ENCODE measurements around the gene EFNA4. TPM values are rescaled to one million over a fixed set of nuclear protein-coding genes. Genes with fewer than 3 reads are reported as not detected.

Gene EFNA4
- total RNA-seq: 11.7 and 12.7 TPM in 2 replicates

DNA sequence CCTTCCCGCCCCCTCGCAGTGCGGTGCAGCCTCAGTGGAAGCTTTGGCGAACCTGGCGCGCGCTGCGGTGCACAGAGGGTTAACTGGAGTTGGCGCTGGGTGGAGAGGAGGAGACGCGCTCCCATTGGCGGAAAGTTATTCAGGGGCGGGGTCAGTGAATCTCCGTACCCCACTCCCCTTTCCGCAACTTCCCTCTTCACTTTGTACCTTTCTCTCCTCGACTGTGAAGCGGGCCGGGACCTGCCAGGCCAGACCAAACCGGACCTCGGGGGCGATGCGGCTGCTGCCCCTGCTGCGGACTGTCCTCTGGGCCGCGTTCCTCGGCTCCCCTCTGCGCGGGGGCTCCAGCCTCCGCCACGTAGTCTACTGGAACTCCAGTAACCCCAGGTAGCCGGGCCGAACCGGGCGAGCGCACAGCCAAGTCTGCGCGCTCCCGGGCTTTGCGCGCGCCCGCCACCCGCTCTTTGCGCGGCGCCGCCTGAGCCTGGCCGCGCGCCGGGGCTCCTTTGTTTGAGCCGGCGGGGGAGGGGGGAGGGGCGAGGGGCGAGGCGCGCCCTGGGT is at the start of gene EFNA4:
EFNA4 (plus strand) TSS at position 191 of the 561 bp plus-strand sequence; CDS start at position 275, 84 bp downstream.

DNA sequence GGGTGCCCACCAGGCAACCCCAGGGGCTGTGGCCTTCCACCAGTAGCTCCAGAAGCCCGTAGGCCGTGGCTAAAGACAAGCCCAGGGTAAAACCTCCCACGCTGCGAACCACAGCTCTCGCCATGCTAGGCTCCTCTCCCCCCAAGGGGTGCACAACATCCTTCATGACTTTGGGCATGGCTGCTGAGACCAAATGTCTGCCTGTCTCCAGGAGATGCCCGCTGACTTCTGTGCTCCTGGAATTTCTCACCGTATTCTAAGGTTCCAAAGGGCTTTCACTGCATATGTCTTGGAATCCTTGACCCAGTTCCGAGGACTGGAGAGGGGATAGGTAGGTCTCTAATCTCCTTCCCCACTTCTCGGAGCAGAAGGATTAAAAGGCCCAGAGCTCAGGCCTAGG is 30.0 kb upstream of the EFNA4 start, which contains the start of the genes DCST1 and DCST2:
DCST1 (plus strand) TSS at position 301 of the 400 bp plus-strand sequence. CDS start 213 bp downstream, outside the sequence.
DCST2 (minus strand) TSS at position 258 of the 400 bp plus-strand sequence; CDS start at position 178, 80 bp downstream.

DNA sequence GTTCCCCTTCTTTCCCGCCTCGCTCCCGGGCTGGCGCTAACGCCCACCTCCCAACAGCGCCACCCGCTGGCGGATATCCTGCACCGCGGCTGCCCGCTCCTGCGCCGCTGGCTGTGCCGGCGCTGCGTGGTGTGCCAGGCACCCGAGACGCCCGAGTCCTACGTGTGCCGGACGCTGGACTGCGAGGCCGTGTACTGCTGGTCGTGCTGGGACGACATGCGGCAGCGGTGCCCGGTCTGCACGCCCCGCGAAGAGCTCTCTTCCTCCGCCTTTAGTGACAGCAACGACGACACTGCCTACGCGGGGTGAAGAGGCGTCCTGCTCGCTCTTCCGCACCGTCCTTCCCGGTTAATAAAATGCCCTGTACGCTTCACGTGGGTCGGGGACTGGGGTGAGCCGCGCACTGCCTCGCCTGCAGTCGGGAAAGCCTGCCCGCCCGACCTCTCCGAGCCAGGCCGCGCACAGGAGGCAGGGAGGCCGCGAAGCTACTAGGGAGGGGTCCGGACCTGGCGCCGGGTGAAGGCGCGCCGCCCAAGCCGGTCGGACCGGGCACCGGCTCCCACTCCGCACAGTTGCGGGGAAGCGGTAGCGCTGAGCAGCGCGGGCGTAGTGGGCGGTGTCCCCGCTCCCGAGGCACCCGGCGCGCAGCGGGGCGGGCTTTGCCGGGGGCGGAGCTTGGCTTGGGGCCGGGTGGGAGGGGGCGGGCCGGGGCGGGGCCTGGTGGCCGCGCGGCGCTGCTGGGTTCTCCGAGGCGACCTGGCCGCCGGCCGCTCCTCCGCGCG is 12.8 kb upstream of the EFNA4 start, which contains the start of gene ADAM15:
ADAM15 (plus strand) TSS at position 757 of the 782 bp plus-strand sequence. CDS start 71 bp downstream, outside the sequence.

GRCh38 chr1:155078469-155079209 is 15.1 kb downstream of the EFNA4 start, which contains the start of gene EFNA3:
EFNA3 (plus strand) TSS chr1:155078837; CDS start chr1:155078942, 105 bp downstream.

Other genes starting within 250 kb of the EFNA4 start
- 1.2 and 2.3 TPM in 2 replicates for gene KCNN3, start 193.5 kb upstream of the EFNA4 start, total RNA-seq
- gene PMVK, start 127.0 kb upstream of the EFNA4 start, total RNA-seq: 5.8 and 6.5 TPM in 2 replicates
- gene PBXIP1, start 107.6 kb upstream of the EFNA4 start, total RNA-seq: 59.8 and 75.1 TPM in 2 replicates
- 12.0 and 12.7 TPM in 2 replicates for gene PYGO2, start 102.0 kb upstream of the EFNA4 start, total RNA-seq
- 312 and 348 TPM in 2 replicates for gene SHC1, start 93.0 kb upstream of the EFNA4 start, total RNA-seq
- 52.3 and 69.7 TPM in 2 replicates for gene CKS1B, start 89.1 kb upstream of the EFNA4 start, total RNA-seq
- 32.7 and 35.1 TPM in 2 replicates for gene FLAD1, start 80.4 kb upstream of the EFNA4 start, total RNA-seq
- 0.67 and 1.3 TPM in 2 replicates for gene LENEP, start 70.2 kb upstream of the EFNA4 start, total RNA-seq
- 15.4 and 16.8 TPM in 2 replicates for gene ZBTB7B, start 60.9 kb upstream of the EFNA4 start, total RNA-seq
- gene DCST2, start 30.0 kb upstream of the EFNA4 start, total RNA-seq: not detected in 2 replicates
- gene DCST1, start 29.9 kb upstream of the EFNA4 start, total RNA-seq: not detected in 2 replicates
- gene ADAM15, start 12.4 kb upstream of the EFNA4 start, total RNA-seq: 508 and 513 TPM in 2 replicates
- 1.6 and 3.6 TPM in 2 replicates for gene EFNA3, start 15.1 kb downstream of the EFNA4 start, total RNA-seq
- gene EFNA1, start 64.1 kb downstream of the EFNA4 start, total RNA-seq: 84.4 and 125 TPM in 2 replicates
- 28.1 and 31.6 TPM in 2 replicates for gene SLC50A1, start 72.1 kb downstream of the EFNA4 start, total RNA-seq
- 42.5 and 53.3 TPM in 2 replicates for gene DPM3, start 76.8 kb downstream of the EFNA4 start, total RNA-seq
- 81.0 and 141 TPM in 2 replicates for gene KRTCAP2, start 109.6 kb downstream of the EFNA4 start, total RNA-seq
- 6.9 and 12.0 TPM in 2 replicates for gene TRIM46, start 110.1 kb downstream of the EFNA4 start, total RNA-seq
- 15.8 and 16.7 TPM in 2 replicates for gene THBS3, start 144.2 kb downstream of the EFNA4 start, total RNA-seq
- gene MTX1, start 145.0 kb downstream of the EFNA4 start, total RNA-seq: 42.1 and 44.7 TPM in 2 replicates
- 8.2 and 9.5 TPM in 2 replicates for gene ENTREP3, start 191.7 kb downstream of the EFNA4 start, total RNA-seq
- 43.1 and 51.0 TPM in 2 replicates for gene SCAMP3, start 198.6 kb downstream of the EFNA4 start, total RNA-seq
- gene CLK2, start 209.8 kb downstream of the EFNA4 start, total RNA-seq: 27.3 and 27.4 TPM in 2 replicates
- gene HCN3, start 213.7 kb downstream of the EFNA4 start, total RNA-seq: 0.65 and 1.3 TPM in 2 replicates
- gene PKLR, start 237.7 kb downstream of the EFNA4 start, total RNA-seq: not detected in 2 replicates
- gene FDPS, start 245.1 kb downstream of the EFNA4 start, total RNA-seq: 260 and 393 TPM in 2 replicates

Data from vein endothelial cell (primary cell).